Measurements from ENCODE around the gene TEX48. TPM values are rescaled to one million over a fixed set of nuclear protein-coding genes. Genes with fewer than 3 reads are reported as not detected.

Gene TEX48
- total and polyA plus RNA-seq, 2 experiments from 2014 or later = not detected

DNA sequence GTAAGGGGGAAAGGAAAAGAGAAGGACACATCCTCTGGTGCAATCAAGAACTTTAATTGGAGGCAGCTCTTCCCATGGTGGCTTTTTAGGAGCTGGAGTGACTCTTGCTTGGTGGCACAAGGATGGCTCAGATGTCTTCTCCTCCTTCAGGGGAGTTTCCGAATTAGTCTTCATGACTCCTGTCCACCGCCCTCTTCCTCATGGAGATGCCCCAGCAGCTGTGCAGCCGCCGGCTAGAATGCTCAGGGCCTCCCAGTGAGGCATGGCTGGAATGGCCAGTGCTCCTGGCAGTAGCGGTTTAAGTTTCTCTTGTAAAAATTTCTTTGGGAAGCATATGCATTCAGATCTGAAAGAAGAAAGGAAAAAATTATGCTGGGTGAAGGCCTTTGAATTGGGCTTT is 15.6 kb downstream of the TEX48 start:
- Histone ChIP-seq H2AFZ (no peak overlapping the region), H3K4me1 (ENCODE audit: insufficient read depth) (no peaks in the 10 kb centered on the region; the same call in 1 of the 2 replicates), H3K4me3 (no peak overlapping the region), H3K36me3 (ENCODE audit: insufficient read depth) (no peaks in the 10 kb centered on the region), H3K4me2 (no peak overlapping the region), H3K27me3 (ENCODE audit: insufficient read depth) (no peaks in the 10 kb centered on the region), H3K9me2 (ENCODE audit: insufficient read depth) (no peaks in the 10 kb centered on the region), H3K79me2 (replicated peaks; ENCODE audit: insufficient read depth) (no peaks in the 10 kb centered on the region), H4K20me1 (replicated peaks; ENCODE audit: insufficient read depth) (no peaks in the 10 kb centered on the region), H3K27ac (ENCODE audit: low read depth) (no peak overlapping the region), H3F3A (replicated peaks; ENCODE audit: low read depth) (no peaks in the 10 kb centered on the region)
- Mint-ChIP-seq H3K9me3 (no peaks in the 10 kb centered on the region), H3K27ac (no peak overlapping the region), H3K4me3 (no peak overlapping the region), H3K4me1 (peaks cover 11% of the 10 kb centered on the region), H3K36me3 (ENCODE audit: low read depth) (no peaks in the 10 kb centered on the region), H3K27me3 (ENCODE audit: insufficient read depth, low read depth, poor library complexity) (peaks cover 5% of the 10 kb centered on the region)
- TF ChIP-seq STAT1 (IDR thresholded peaks at IDR 0.05; ENCODE audit: unreplicated experiment) = no peak
- TF ChIP-seq, protein P1, sequence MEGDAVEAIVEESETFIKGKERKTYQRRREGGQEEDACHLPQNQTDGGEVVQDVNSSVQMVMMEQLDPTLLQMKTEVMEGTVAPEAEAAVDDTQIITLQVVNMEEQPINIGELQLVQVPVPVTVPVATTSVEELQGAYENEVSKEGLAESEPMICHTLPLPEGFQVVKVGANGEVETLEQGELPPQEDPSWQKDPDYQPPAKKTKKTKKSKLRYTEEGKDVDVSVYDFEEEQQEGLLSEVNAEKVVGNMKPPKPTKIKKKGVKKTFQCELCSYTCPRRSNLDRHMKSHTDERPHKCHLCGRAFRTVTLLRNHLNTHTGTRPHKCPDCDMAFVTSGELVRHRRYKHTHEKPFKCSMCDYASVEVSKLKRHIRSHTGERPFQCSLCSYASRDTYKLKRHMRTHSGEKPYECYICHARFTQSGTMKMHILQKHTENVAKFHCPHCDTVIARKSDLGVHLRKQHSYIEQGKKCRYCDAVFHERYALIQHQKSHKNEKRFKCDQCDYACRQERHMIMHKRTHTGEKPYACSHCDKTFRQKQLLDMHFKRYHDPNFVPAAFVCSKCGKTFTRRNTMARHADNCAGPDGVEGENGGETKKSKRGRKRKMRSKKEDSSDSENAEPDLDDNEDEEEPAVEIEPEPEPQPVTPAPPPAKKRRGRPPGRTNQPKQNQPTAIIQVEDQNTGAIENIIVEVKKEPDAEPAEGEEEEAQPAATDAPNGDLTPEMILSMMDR (conservative IDR thresholded peaks at IDR 0.05; ENCODE audit: low read depth in 2 of 2) = no peak
- no peak for TF ChIP-seq JUNB (IDR thresholded peaks at IDR 0.05; ENCODE audit: unreplicated experiment)
- TF ChIP-seq ZNF114 (CRISPR knock-in tag; IDR thresholded peaks at IDR 0.05) = no peak
- DNase-seq (ENCODE audit: low spot score) (no peak), ATAC-seq (no peak)

- no peaks in the 10 kb centered on the region for H3K9me2 ChIP-seq (ENCODE audit: insufficient read depth)
- Mint-ChIP-seq H3K27ac (no peak overlapping the region), H3K27me3 (ENCODE audit: insufficient read depth, low read depth, poor library complexity) (peaks cover 7% of the 10 kb centered on the region), H3K9me3 (no peaks in the 10 kb centered on the region), H3K4me3 (no peak overlapping the region), H3K4me1 (peaks cover 11% of the 10 kb centered on the region), H3K36me3 (ENCODE audit: low read depth) (no peaks in the 10 kb centered on the region; the same call in 2 of the 3 replicates)
- no peaks in the 10 kb centered on the region for H3K36me3 ChIP-seq (ENCODE audit: insufficient read depth)
- H3K4me1 ChIP-seq (ENCODE audit: insufficient read depth) = no peaks in the 10 kb centered on the region; the same call in 1 of the 2 replicates
- H3K4me2 ChIP-seq = no peak overlapping the region
- H3K27me3 ChIP-seq (ENCODE audit: insufficient read depth) = no peaks in the 10 kb centered on the region
- no peaks in the 10 kb centered on the region for H3K79me2 ChIP-seq (replicated peaks; ENCODE audit: insufficient read depth)
- H4K20me1 ChIP-seq (replicated peaks; ENCODE audit: insufficient read depth) = no peaks in the 10 kb centered on the region
- no peak overlapping the region for H3K27ac ChIP-seq (ENCODE audit: low read depth)
- DNase-seq (ENCODE audit: low spot score) (no peak), ATAC-seq (no peak)
- H3F3A ChIP-seq (replicated peaks; ENCODE audit: low read depth) = no peaks in the 10 kb centered on the region
- no peak overlapping the region for H3K4me3 ChIP-seq
- H2AFZ ChIP-seq = no peak overlapping the region
- TF ChIP-seq REST (IDR thresholded peaks at IDR 0.05; ENCODE audit: unreplicated experiment) (no peak), ZNF462 (CRISPR knock-in tag; IDR thresholded peaks at IDR 0.05) (no peak), CREB1 (CRISPR knock-in tag; IDR thresholded peaks at IDR 0.05; ENCODE audit: low read depth) (no peak), POLR2AphosphoS5 (IDR thresholded peaks at IDR 0.05; ENCODE audit: low read depth) (no peak), ZNF114 (CRISPR knock-in tag; IDR thresholded peaks at IDR 0.05) (no peak), NANOG (IDR thresholded peaks at IDR 0.05; ENCODE audit: borderline replicate concordance) (no peak), ZNF331 (CRISPR knock-in tag; IDR thresholded peaks at IDR 0.05; ENCODE audit: low read depth) (no peak), JUNB (IDR thresholded peaks at IDR 0.05; ENCODE audit: unreplicated experiment) (no peak), STAT1 (IDR thresholded peaks at IDR 0.05; ENCODE audit: unreplicated experiment) (no peak)
These were observed 17.8 kb downstream of the TEX48 start for GRCh38 chr9:114664181-114664580.
